ENCODE measurements around the gene DNAJA4.

- no peak for TF ChIP-seq POLR2A (IDR thresholded peaks at IDR 0.05)
- TF ChIP-seq CTCF (IDR thresholded peaks at IDR 0.05): no peak
Measured at GRCh38 chr15:78257681-78258080, 6.7 kb upstream of the DNAJA4 start.
